Measurements from ENCODE around the gene NFIX. TPM values are rescaled to one million over a fixed set of nuclear protein-coding genes. Genes with fewer than 3 reads are reported as not detected.

Gene NFIX
- total RNA-seq, 4 donors from 2014 or later, result 25.4 to 53.1 (median 29.3) TPM

GRCh38 chr19:13029301-13029880 lies 34.1 kb downstream of the NFIX start:
- intact Hi-C loops (cut with DNase I; ENCODE audit: low total_unique reads) (no loop called here), in situ Hi-C loops (cut with MboI; ENCODE audit: low pct_ligation_motif_present in 1 of 4, low pct_unique_long_range_greater_than_20kb in 1 of 4, low sequenced_read_pairs in 3 of 4) (no loop called here)
- Histone ChIP-seq H3K4me1 (peaks cover 56 to 93% (median 74%) of the 10 kb centered on the region in 4 donors), H3K27me3 (no peaks in the 10 kb centered on the region), H3K4me3 (no peak overlapping the region), H3K9me3 (no peaks in the 10 kb centered on the region), H3K36me3 (no peaks in the 10 kb centered on the region), H3K27ac (peak overlapping the region; percentile 23 to 87 (median 55))
- WGBS, 2 donors (ENCODE audit: low coverage in 1 of 2), result 77 to 100% methylated on average over 1 to 8 of the region's 9 CpGs
- TF ChIP-seq CTCF (IDR thresholded peaks at IDR 0.05) (no peak), POLR2AphosphoS5 (IDR thresholded peaks at IDR 0.05) (no peak), POLR2A (IDR thresholded peaks at IDR 0.05) (no peak), EP300 (IDR thresholded peaks at IDR 0.05; ENCODE audit: low read depth) (no peak)
- DNase-seq, result no peak

GRCh38 chr19:13029893-13030292 lies 34.6 kb downstream of the NFIX start:
- peak; percentile 47 to 59 (median 55) for TF ChIP-seq CTCF (IDR thresholded peaks at IDR 0.05)
- no peak for TF ChIP-seq POLR2AphosphoS5 (IDR thresholded peaks at IDR 0.05)
- TF ChIP-seq EP300 (IDR thresholded peaks at IDR 0.05; ENCODE audit: low read depth), result no peak
- TF ChIP-seq POLR2A (IDR thresholded peaks at IDR 0.05), result no peak
- H3K27me3 ChIP-seq, result no peaks in the 10 kb centered on the region
- 59% methylated on average over 10 of the region's 10 CpGs; no CpG with 5 or more reads in 1 of the 2 donors for WGBS, 2 donors (ENCODE audit: low coverage in 1 of 2)
- peak overlapping the region; percentile 23 to 87 (median 55) for H3K27ac ChIP-seq
- no peaks in the 10 kb centered on the region for H3K9me3 ChIP-seq
- peaks cover 58 to 93% (median 75%) of the 10 kb centered on the region in 4 donors for H3K4me1 ChIP-seq
- in situ Hi-C loops (cut with MboI; ENCODE audit: low pct_ligation_motif_present in 1 of 4, low pct_unique_long_range_greater_than_20kb in 1 of 4, low sequenced_read_pairs in 3 of 4) (loop anchor here in 2 of 4 donors (10.0 kb wide), 1 partner anchor 45 kb away; no protein-coding TSS in a partner anchor), intact Hi-C loops (cut with DNase I; ENCODE audit: low total_unique reads) (loop anchor here (5.0 kb wide), 1 partner anchor 33 kb away; the partner anchor contains the start of gene NFIX)
- DNase-seq, result peak; percentile 64
- H3K4me3 ChIP-seq, result no peak overlapping the region
- no peaks in the 10 kb centered on the region for H3K36me3 ChIP-seq

DNA sequence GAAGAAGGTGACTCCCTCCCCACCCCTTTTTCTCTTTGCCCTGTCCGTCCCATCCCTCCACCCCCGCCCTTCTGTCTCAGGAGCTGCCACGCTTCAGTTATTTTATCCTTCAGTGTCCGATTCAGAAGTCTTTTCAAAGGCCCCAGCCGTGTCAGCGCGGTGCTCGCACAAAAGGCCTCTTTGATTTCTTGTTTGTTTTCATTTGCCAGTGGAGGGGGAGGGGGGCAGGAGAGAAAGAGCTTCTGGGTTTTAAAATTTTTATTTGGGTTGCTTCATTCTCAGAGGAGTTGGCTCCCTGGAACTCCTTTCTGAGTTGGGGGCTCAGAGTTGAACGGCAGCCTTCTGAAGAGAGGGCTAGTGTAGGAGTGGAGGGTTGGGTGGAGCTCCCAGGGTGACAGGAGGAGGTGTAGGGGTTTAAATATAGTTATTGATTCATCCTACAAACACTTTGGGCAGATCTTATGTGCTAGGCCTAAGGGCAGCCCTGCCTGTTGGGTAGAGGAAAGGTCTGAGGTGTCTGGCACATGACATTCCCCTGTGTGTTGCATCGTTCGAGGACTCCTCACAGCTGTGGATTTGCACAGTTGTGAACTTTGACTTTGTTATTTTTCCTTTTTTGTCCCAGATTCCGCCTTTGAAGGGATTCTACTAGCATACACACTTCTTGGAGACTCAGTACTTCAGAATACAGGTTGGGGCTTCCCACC lies 36.8 kb downstream of the NFIX start:
- H3K4me1 ChIP-seq, result peaks cover 63 to 93% (median 77%) of the 10 kb centered on the region in 4 donors
- in situ Hi-C loops (cut with MboI; ENCODE audit: low pct_ligation_motif_present in 1 of 4, low pct_unique_long_range_greater_than_20kb in 1 of 4, low sequenced_read_pairs in 3 of 4), result loop anchor here in 2 of 4 donors (10.0 kb wide), 1 partner anchor 47 kb away; no protein-coding TSS in a partner anchor

More for the DNA sequence above, 36.8 kb downstream of the NFIX start:
- Histone ChIP-seq H3K27me3 (no peaks in the 10 kb centered on the region), H3K27ac (peak overlapping the region; percentile 79 to 87 (median 80)), H3K4me3 (no peak overlapping the region), H3K9me3 (no peaks in the 10 kb centered on the region), H3K36me3 (no peaks in the 10 kb centered on the region)
- 25 to 37% methylated on average over 10 to 12 of the region's 12 CpGs for WGBS, 2 donors (ENCODE audit: low coverage in 1 of 2)
- intact Hi-C loops (cut with DNase I; ENCODE audit: low total_unique reads), result loop anchor here (5.0 kb wide), 1 partner anchor 35 kb away; the partner anchor contains the start of gene NFIX
- no peak for DNase-seq
- no peak for TF ChIP-seq EP300 (IDR thresholded peaks at IDR 0.05; ENCODE audit: low read depth)
- TF ChIP-seq POLR2A (IDR thresholded peaks at IDR 0.05), result no peak
- no peak for TF ChIP-seq POLR2AphosphoS5 (IDR thresholded peaks at IDR 0.05)
- no peak for TF ChIP-seq CTCF (IDR thresholded peaks at IDR 0.05)
